Left ventricle myocardium inferior (tissue), 1 donor: Measurements from ENCODE around the gene ZNF24. TPM values are rescaled to one million over a fixed set of nuclear protein-coding genes. Genes with fewer than 3 reads are reported as not detected.
A peak's percentile ranks its signal among the peaks of the same experiment; 100 is the strongest.

ENCODE experiments used
- DNase-seq: peaks from one replicate; pipeline ENCODE4 v3.0.0-alpha.2; 2020
- H3K27ac ChIP-seq: fragments of 200-600 bp; replicated peaks from 2 replicates; pipeline ENCODE4 v1.8.0; 2021
- H3K27me3 ChIP-seq: fragments of 200-600 bp; 2 replicates; pipeline ENCODE4 v1.8.0; 2021; ENCODE audit warnings: low read depth
- H3K36me3 ChIP-seq: fragments of 200-600 bp; 2 replicates; pipeline ENCODE4 v1.8.0; 2021
- H3K4me1 ChIP-seq: fragments of 200-600 bp; 2 replicates; pipeline ENCODE4 v1.8.0; 2021
- H3K4me3 ChIP-seq: fragments of 200-600 bp; 2 replicates; pipeline ENCODE4 v1.8.0; 2021; ENCODE audit warnings: mild to moderate bottlenecking, moderate library complexity
- H3K9me3 ChIP-seq: fragments of 200-600 bp; replicated peaks from 2 replicates; pipeline ENCODE4 v1.8.0; 2021
- CTCF ChIP-seq: fragments of 200-600 bp; IDR thresholded peaks from 2 replicates; pipeline ENCODE4 v1.8.0; 2021; ENCODE audit warnings: antibody characterized with exemption, mild to moderate bottlenecking, borderline replicate concordance
- intact Hi-C: fragments of 100-400 bp; cut with micrococcal nuclease; formaldehyde crosslinking; loops from one replicate; pipeline ENCODE4 v1.11.0; 2022
- total RNA-seq: library from RNA; stranded (reverse); fragmentation: NEBNext Ultra II Directional; extraction: Animal tissue kit (Norgen Biotek cat#: 25700); gene quantifications from one replicate; pipeline ENCODE4 v1.2.1, GENCODE V29; 2021
- donor health status: DM: no; HTN: yes; CAD: no; lungs with severe emphysema.

ZNF24 gene
- total RNA-seq, 1 donor from 2014 or later = 44.5 TPM

- Histone ChIP-seq H3K36me3 (no peaks in the 10 kb centered on the region), H3K27ac (no peak overlapping the region), H3K4me1 (no peaks in the 10 kb centered on the region), H3K27me3 (no peaks in the 10 kb centered on the region), H3K4me3 (no peak overlapping the region), H3K9me3 (peaks cover 16% of the 10 kb centered on the region)
- no peak for TF ChIP-seq CTCF
- intact Hi-C loops = no loop called here
- DNase-seq = no peak
Observed at GRCh38 chr18:35352778-35353177, 8.6 kb upstream of the ZNF24 start.

GRCh38 chr18:35352283-35352682 is 8.1 kb upstream of the ZNF24 start:
- intact Hi-C loops = no loop called here
- no peak for DNase-seq
- peaks cover 16% of the 10 kb centered on the region for H3K9me3 ChIP-seq
- H3K27me3 ChIP-seq = no peaks in the 10 kb centered on the region
- H3K36me3 ChIP-seq = no peaks in the 10 kb centered on the region
- H3K4me3 ChIP-seq = no peak overlapping the region
- TF ChIP-seq CTCF = no peak
- no peak overlapping the region for H3K27ac ChIP-seq
- H3K4me1 ChIP-seq = no peaks in the 10 kb centered on the region

- H3K4me3 ChIP-seq = no peak overlapping the region
- no peak for DNase-seq
- no peaks in the 10 kb centered on the region for H3K27me3 ChIP-seq
- H3K36me3 ChIP-seq = no peaks in the 10 kb centered on the region
- H3K27ac ChIP-seq = no peak overlapping the region
- TF ChIP-seq CTCF = no peak
- peaks cover 16% of the 10 kb centered on the region for H3K9me3 ChIP-seq
- intact Hi-C loops = loop anchor here (5.0 kb wide), 1 partner anchor 341 kb away; no protein-coding TSS in a partner anchor
- peaks cover 26% of the 10 kb centered on the region for H3K4me1 ChIP-seq
Observed at GRCh38 chr18:35348001-35348400, 3.8 kb upstream of the ZNF24 start.

GRCh38 chr18:35345950-35346349 is 1.7 kb upstream of the ZNF24 start:
- Histone ChIP-seq H3K4me3 (no peak overlapping the region), H3K27ac (peak overlapping the region; percentile 99), H3K9me3 (no peaks in the 10 kb centered on the region), H3K27me3 (no peaks in the 10 kb centered on the region), H3K36me3 (no peaks in the 10 kb centered on the region), H3K4me1 (peaks cover 47% of the 10 kb centered on the region)
- no peak for TF ChIP-seq CTCF
- DNase-seq = no peak
- intact Hi-C loops = loop anchor here (5.0 kb wide), 1 partner anchor 339 kb away; no protein-coding TSS in a partner anchor

- TF ChIP-seq CTCF = no peak
- Histone ChIP-seq H3K4me3 (peak overlapping the region; percentile 9), H3K36me3 (peaks cover under 1% of the 10 kb centered on the region), H3K4me1 (peaks cover 49% of the 10 kb centered on the region), H3K9me3 (no peaks in the 10 kb centered on the region), H3K27me3 (no peaks in the 10 kb centered on the region), H3K27ac (peak overlapping the region; percentile 99)
- intact Hi-C loops = loop anchor here (5.0 kb wide), 1 partner anchor 338 kb away; no protein-coding TSS in a partner anchor
- DNase-seq = no peak
Observed at GRCh38 chr18:35345460-35345921, 1.3 kb upstream of the ZNF24 start.
